ENCODE results near the gene PHLDB2. TPM values are rescaled to one million over a fixed set of nuclear protein-coding genes. Genes with fewer than 3 reads are reported as not detected.
A peak's percentile ranks its signal among the peaks of the same experiment; 100 is the strongest.

The PHLDB2 gene
- total and polyA plus RNA-seq, 2 of the 4 experiments (the other 2 are of a cell fraction), result 10.6 to 28.7 TPM

DNA sequence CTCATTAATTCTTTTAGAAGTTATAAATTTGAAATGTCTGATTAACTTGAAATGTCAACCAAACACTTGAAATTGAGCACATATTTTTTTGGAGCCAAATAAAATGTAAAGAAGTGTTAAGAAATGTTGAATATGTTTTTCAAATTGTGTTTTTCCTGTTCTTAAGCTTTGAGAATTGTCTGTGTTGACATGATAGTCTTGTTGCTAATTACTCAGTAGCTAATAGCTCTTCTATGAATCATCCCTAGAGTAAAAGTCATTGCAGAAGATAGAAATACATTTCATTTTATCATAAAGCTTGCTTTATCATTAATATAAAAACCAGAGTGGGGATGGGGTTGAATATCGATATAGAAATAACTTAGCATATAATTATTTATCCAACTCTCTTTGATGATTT, 77.9 kb downstream of the PHLDB2 start:
- Histone ChIP-seq H3K4me2 (ENCODE audit: low read depth, low read length) (peak overlapping the region; percentile 68; the same call in 1 of the 2 replicates), H3K9ac (ENCODE audit: low read depth, low read length) (0 out of 2 replicates have a peak overlapping the region, but pooled peaks have one; percentile 34), H3K36me3 (ENCODE audit: control insufficient read depth, insufficient read depth, low read length) (peaks cover 10% of the 10 kb centered on the region), H3K14ac (replicated peaks; ENCODE audit: low read depth, low read length) (peak overlapping the region; percentile 20; the same call in 1 of the 2 replicates), H4K91ac (ENCODE audit: insufficient read depth, low read depth, low read length) (peak overlapping the region; percentile 85), H2BK20ac (ENCODE audit: low read depth, low read length) (peak overlapping the region; percentile 88; the same call in 1 of the 2 replicates), H3K9me1 (ENCODE audit: insufficient read depth, low read length) (peaks cover 9% of the 10 kb centered on the region; the same call in 1 of the 2 replicates), H2AFZ (replicated peaks; ENCODE audit: low read length, poor library complexity) (no peak overlapping the region), H3K4ac (ENCODE audit: low read depth, low read length) (peak overlapping the region; percentile 88; the same call in 1 of the 2 replicates), H4K5ac (ENCODE audit: low read depth, low read length) (no peak overlapping the region), H3K23ac (ENCODE audit: low read depth, low read length) (no peak overlapping the region; the same call in 1 of the 2 replicates), H3K27ac (ENCODE audit: insufficient read depth, low read length) (peak overlapping the region; percentile 94), H3K79me1 (ENCODE audit: low read depth in 1 of 2, low read length in 2 of 2) (no peaks in the 10 kb centered on the region; a peak in 1 of 4 replicates), H2BK5ac (ENCODE audit: low read depth, low read length, poor library complexity, severe bottlenecking) (peak overlapping the region; percentile 97), H3K27me3 (ENCODE audit: control insufficient read depth, insufficient read depth, low read length) (no peaks in the 10 kb centered on the region), H3K18ac (ENCODE audit: low read depth, low read length) (peak overlapping the region; percentile 83; the same call in 1 of the 2 replicates), H3K9me3 (ENCODE audit: control insufficient read depth, insufficient read depth, low read length) (no peaks in the 10 kb centered on the region), H2BK15ac (ENCODE audit: low read depth, low read length) (peak overlapping the region; percentile 98; the same call in 2 of the 3 replicates), H3K56ac (ENCODE audit: extremely low read depth, insufficient read depth, low read length) (peak overlapping the region; percentile 76), H3K4me1 (ENCODE audit: control insufficient read depth, insufficient read depth, low read length) (peaks cover 12% of the 10 kb centered on the region), H2AK9ac (replicated peaks; ENCODE audit: low read depth, low read length, poor library complexity) (no peak overlapping the region), H3K4me3 (ENCODE audit: insufficient read depth, low read depth, low read length) (no peak overlapping the region), H2BK120ac (ENCODE audit: low read depth, low read length) (peak overlapping the region; percentile 93), H4K20me1 (ENCODE audit: insufficient read depth, low read length) (no peaks in the 10 kb centered on the region), H4K8ac (ENCODE audit: low read depth in 2 of 2, low read length in 2 of 2) (peak overlapping the region; percentile 82 to 91), H2AK5ac (ENCODE audit: low read depth, low read length) (peak overlapping the region; percentile 95)
- ChIA-PET POLR2A (ENCODE audit: unreplicated experiment) (no interaction called here), CTCF (no interaction called here)
- in situ Hi-C loops (cut with MboI; ENCODE audit: low sequenced_read_pairs) (no loop called here), dilution Hi-C loops (cut with HindIII; ENCODE audit: low sequenced_read_pairs, unreplicated experiment) (no loop called here), intact Hi-C loops (cut with micrococcal nuclease) (loop anchor here (5.0 kb wide), 1 partner anchor 35 kb away; no protein-coding TSS in a partner anchor)
- TF ChIP-seq FOS (IDR thresholded peaks at IDR 0.05; ENCODE audit: low read depth, low read length), result peak; percentile 13; the same call in 1 of the 2 replicates
- TF ChIP-seq SMC3 (IDR thresholded peaks at IDR 0.05; ENCODE audit: low read depth, low read length), result no peak
- no TSS peak for BruUV-seq (replicated peaks)
- DNase-seq (peak; percentile 50), ATAC-seq (ENCODE audit: low read depth) (0 out of 2 replicates have a peak, but pooled peaks have one; percentile 19)
- no CpG with 5 or more reads among the region's 1 CpG for WGBS, 2 experiments (ENCODE audit: extremely low coverage in 2 of 2, insufficient read length in 1 of 2)

Measured in IMR-90 (cell line).